H9 (cell line): Measurements from ENCODE around the gene NPRL2. TPM values are rescaled to one million over a fixed set of nuclear protein-coding genes. Genes with fewer than 3 reads are reported as not detected.

Source experiments
- DNase-seq: peaks from one replicate; pipeline ENCODE4 v3.0.0-alpha.2; 2017
- H2AFZ ChIP-seq: one replicate; pipeline ENCODE4 v1.6.1; 2013; ENCODE audit warnings: mild to moderate bottlenecking, low read length, control low read depth, moderate library complexity
- H2AK5ac ChIP-seq: 2 replicates; pipeline ENCODE4 v1.6.1; 2013; ENCODE audit warnings: low read length, control low read depth, mixed read lengths; ENCODE audit not compliant: insufficient read length
- H2BK120ac ChIP-seq: one replicate; pipeline ENCODE4 v1.6.1; 2013; ENCODE audit warnings: low read depth, mild to moderate bottlenecking, low read length, control low read depth, inconsistent platforms; ENCODE audit not compliant: poor library complexity, severe bottlenecking
- H2BK12ac ChIP-seq: 2 replicates; pipeline ENCODE4 v1.6.1; 2013; ENCODE audit warnings: low read length, control low read depth, mixed read lengths, low read depth; ENCODE audit not compliant: insufficient read length
- H2BK15ac ChIP-seq: 2 replicates; pipeline ENCODE4 v1.6.1; 2013; ENCODE audit warnings: low read depth, low read length, control low read depth
- H2BK20ac ChIP-seq: one replicate; pipeline ENCODE4 v1.6.1; 2013; ENCODE audit warnings: low read depth, mild to moderate bottlenecking, low read length, control low read depth, inconsistent platforms; ENCODE audit not compliant: poor library complexity, severe bottlenecking
- H2BK5ac ChIP-seq: 2 replicates; pipeline ENCODE4 v1.6.1; 2013; ENCODE audit warnings: low read length, control low read depth, mixed read lengths; ENCODE audit not compliant: insufficient read length
- H3K14ac ChIP-seq: 2 replicates; pipeline ENCODE4 v1.6.1; 2013; ENCODE audit warnings: low read length, control low read depth; ENCODE audit not compliant: insufficient read depth
- H3K18ac ChIP-seq: 2 replicates; pipeline ENCODE4 v1.6.1; 2013; ENCODE audit warnings: low read depth, mild to moderate bottlenecking, mixed read lengths, low read length, control low read depth; ENCODE audit not compliant: insufficient read length
- H3K23ac ChIP-seq: 2 replicates; pipeline ENCODE4 v1.6.1; 2013; ENCODE audit warnings: low read length, control low read depth, mixed read lengths, low read depth; ENCODE audit not compliant: insufficient read length
- H3K23me2 ChIP-seq: 2 replicates; pipeline ENCODE4 v1.6.1; 2013; ENCODE audit warnings: low read depth, mild to moderate bottlenecking, mixed read lengths, low read length, control low read depth; ENCODE audit not compliant: insufficient read length, poor library complexity, severe bottlenecking
- H3K27ac ChIP-seq: 2 replicates; pipeline ENCODE4 v1.5.1; 2013; ENCODE audit warnings: low read length, control low read depth, mixed read lengths, low read depth; ENCODE audit not compliant: insufficient read length
- H3K27me3 ChIP-seq: 2 replicates; pipeline ENCODE4 v1.6.1; 2013; ENCODE audit warnings: low read length, control low read depth, inconsistent platforms; ENCODE audit not compliant: insufficient read depth
- H3K4ac ChIP-seq: 2 replicates; pipeline ENCODE4 v1.6.1; 2013; ENCODE audit warnings: low read depth, mild to moderate bottlenecking, control low read depth, inconsistent platforms, low read length, moderate library complexity
- H3K4me1 ChIP-seq: 2 replicates; pipeline ENCODE4 v1.6.1; 2013; ENCODE audit warnings: low read length, control low read depth, inconsistent platforms; ENCODE audit not compliant: insufficient read depth
- H3K4me2 ChIP-seq: 2 replicates; pipeline ENCODE4 v1.6.1; 2013; ENCODE audit warnings: low read length, control low read depth, mixed read lengths; ENCODE audit not compliant: insufficient read length, insufficient read depth
- H3K56ac ChIP-seq: 2 replicates; pipeline ENCODE4 v1.6.1; 2013; ENCODE audit warnings: low read depth, mild to moderate bottlenecking, mixed read lengths, low read length, control low read depth; ENCODE audit not compliant: insufficient read length
- H3K79me1 ChIP-seq: 2 replicates; pipeline ENCODE4 v1.6.1; 2013; ENCODE audit warnings: low read depth, mild to moderate bottlenecking, moderate library complexity, low read length, control low read depth, inconsistent platforms; ENCODE audit not compliant: insufficient read depth, poor library complexity, severe bottlenecking
- H3K79me2 ChIP-seq: 2 replicates; pipeline ENCODE4 v1.6.1; 2013; ENCODE audit warnings: low read length, control low read depth, inconsistent platforms; ENCODE audit not compliant: insufficient read depth
- H3K9ac ChIP-seq: 2 replicates; pipeline ENCODE4 v1.6.1; 2013; ENCODE audit warnings: low read length, control low read depth, mixed read lengths; ENCODE audit not compliant: insufficient read length; ENCODE audit errors: extremely low read depth
- H3K9me3 ChIP-seq: one replicate; pipeline ENCODE4 v1.6.1; 2013; ENCODE audit warnings: low read depth, low read length, inconsistent platforms; ENCODE audit not compliant: control insufficient read depth
- H3T11ph ChIP-seq: one replicate; pipeline ENCODE4 v1.6.1; 2013; ENCODE audit warnings: mild to moderate bottlenecking, low read length, control low read depth, inconsistent platforms
- H4K20me1 ChIP-seq: one replicate; pipeline ENCODE4 v1.6.1; 2013; ENCODE audit not compliant: control insufficient read depth, insufficient read length, insufficient read depth
- H4K5ac ChIP-seq: 2 replicates; pipeline ENCODE4 v1.6.1; 2013; ENCODE audit warnings: low read depth, mild to moderate bottlenecking, mixed read lengths, low read length, control low read depth; ENCODE audit not compliant: insufficient read length
- H4K8ac ChIP-seq: replicated peaks from 2 replicates; pipeline ENCODE4 v1.6.1; 2013; ENCODE audit warnings: low read length, control low read depth, mixed read lengths, low read depth; ENCODE audit not compliant: insufficient read length
- H4K91ac ChIP-seq: 2 replicates; pipeline ENCODE4 v1.6.1; 2013; ENCODE audit warnings: low read depth, mild to moderate bottlenecking, moderate library complexity, mixed read lengths, low read length, control low read depth; ENCODE audit not compliant: insufficient read length
- H3K27ac Mint-ChIP-seq, 3 experiments: 2 replicates in 2 of 3; 3 replicates in 1 of 3; pipeline ENCODE4 v1.8.0; 2020 to 2021; ENCODE audit warnings: mixed read lengths in 3 of 3, mild to moderate bottlenecking in 1 of 3, moderate library complexity in 1 of 3
- H3K27me3 Mint-ChIP-seq: 2 replicates; pipeline ENCODE4 v1.8.0; 2021; ENCODE audit warnings: low read depth, mild to moderate bottlenecking, moderate library complexity, mixed read lengths
- H3K36me3 Mint-ChIP-seq, 3 experiments: 2 replicates in 2 of 3; 3 replicates in 1 of 3; pipeline ENCODE4 v1.8.0; 2020 to 2021; ENCODE audit warnings: low read depth in 3 of 3, mixed read lengths in 3 of 3; ENCODE audit not compliant: insufficient read depth in 1 of 3
- H3K4me1 Mint-ChIP-seq, 2 experiments: 2 replicates each; pipeline ENCODE4 v1.8.0; 2020; ENCODE audit warnings: mixed read lengths in 2 of 2
- H3K4me3 Mint-ChIP-seq, 2 experiments: 2 replicates in 1 of 2; 3 replicates in 1 of 2; pipeline ENCODE4 v1.8.0; 2020 to 2021; ENCODE audit warnings: mild to moderate bottlenecking in 2 of 2, mixed read lengths in 2 of 2, moderate library complexity in 1 of 2
- H3K9me3 Mint-ChIP-seq, 2 experiments: 2 replicates in 1 of 2; 3 replicates in 1 of 2; pipeline ENCODE4 v1.8.0; 2020; ENCODE audit warnings: mild to moderate bottlenecking in 2 of 2, mixed read lengths in 2 of 2, moderate library complexity in 1 of 2
- WGBS: extraction: QIAGEN DNeasy Blood & Tissue Kit; methylation state at CpG from one replicate; pipeline ENCODE4 v1.1.7; 2013; ENCODE audit warnings: missing lambda C conversion rate, low lambda C conversion rate, mixed read lengths; ENCODE audit not compliant: insufficient read length; ENCODE audit errors: extremely low coverage; 5-methylcytosine and 5-hydroxymethylcytosine counted together
- total RNA-seq: library from RNA; stranded (reverse); gene quantifications from 2 replicates; pipeline ENCODE4 v1.2.1, GENCODE V29; 2021
- TF ChIP-seq, protein P1 (sequence below): fragments of 200-600 bp; sonication (generic); conservative IDR thresholded peaks from 3 replicates; pipeline ENCODE4 v1.8.0; 2021; ENCODE audit warnings: antibody characterized with exemption, mild to moderate bottlenecking

NPRL2 gene
- total RNA-seq, 1 experiment from 2014 or later, result 23.4 TPM

DNA sequence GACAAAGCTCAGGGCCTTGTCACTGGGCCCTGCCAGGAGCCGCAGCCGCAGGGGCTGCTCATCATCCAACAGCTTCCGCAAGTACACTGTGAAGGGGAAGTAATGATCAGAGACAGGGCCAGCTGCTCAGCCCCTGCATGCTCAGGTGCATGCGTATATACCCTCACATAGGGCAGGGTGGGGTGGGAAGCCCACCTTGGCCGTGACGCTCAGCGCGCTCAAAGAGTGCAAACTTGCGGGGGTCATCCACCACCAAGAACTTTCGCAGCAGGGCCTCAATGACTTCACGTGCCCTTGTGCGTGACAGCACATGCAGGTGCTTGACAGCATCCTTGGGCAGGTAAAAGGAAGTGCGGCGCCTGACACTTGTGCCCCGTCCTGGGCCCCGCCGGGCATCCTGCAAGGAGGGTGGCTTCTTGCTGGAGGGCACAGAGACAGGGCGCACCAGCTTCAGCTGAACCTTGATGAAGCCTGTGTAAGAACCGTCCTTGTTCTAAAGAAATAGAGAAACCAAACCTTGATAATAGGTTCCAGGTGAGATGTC lies 19.1 kb downstream of the NPRL2 start:
- no peaks in the 10 kb centered on the region; the same call in 1 of the 2 replicates for H3K27me3 Mint-ChIP-seq

More for the DNA sequence above, 19.1 kb downstream of the NPRL2 start:
- Histone ChIP-seq H3K27ac (no peak overlapping the region), H2BK5ac (no peak overlapping the region), H4K5ac (no peak overlapping the region), H3K14ac (no peak overlapping the region), H3K9me3 (no peaks in the 10 kb centered on the region), H2BK12ac (no peak overlapping the region), H3K4me2 (no peak overlapping the region), H3K79me2 (peaks cover 9% of the 10 kb centered on the region; the same call in 1 of the 2 replicates), H3K4me1 (no peaks in the 10 kb centered on the region; the same call in 1 of the 2 replicates), H4K91ac (no peak overlapping the region), H2BK15ac (no peak overlapping the region), H3K79me1 (peaks cover 6% of the 10 kb centered on the region), H3K4ac (no peak overlapping the region), H3K56ac (no peak overlapping the region), H2BK20ac (no peak overlapping the region), H2AK5ac (no peak overlapping the region), H4K20me1 (no peaks in the 10 kb centered on the region), H3K27me3 (no peaks in the 10 kb centered on the region), H2BK120ac (no peak overlapping the region), H3T11ph (no peak overlapping the region), H3K9ac (no peak overlapping the region), H3K23me2 (peaks cover 13% of the 10 kb centered on the region), H4K8ac (no peak overlapping the region), H3K23ac (no peak overlapping the region), H3K18ac (no peak overlapping the region), H2AFZ (no peak overlapping the region)
- Mint-ChIP-seq H3K36me3 (peaks cover 13 to 47% (median 45%) of the 10 kb centered on the region in 3 experiments; a peak in 6 of 7 replicates), H3K9me3 (no peaks in the 10 kb centered on the region), H3K4me3 (no peak overlapping the region), H3K4me1 (peaks cover 14 to 29% of the 10 kb centered on the region in 2 experiments), H3K27ac (no peak overlapping the region)
- no CpG with 5 or more reads among the region's 19 CpGs for WGBS
- TF ChIP-seq, protein P1, sequence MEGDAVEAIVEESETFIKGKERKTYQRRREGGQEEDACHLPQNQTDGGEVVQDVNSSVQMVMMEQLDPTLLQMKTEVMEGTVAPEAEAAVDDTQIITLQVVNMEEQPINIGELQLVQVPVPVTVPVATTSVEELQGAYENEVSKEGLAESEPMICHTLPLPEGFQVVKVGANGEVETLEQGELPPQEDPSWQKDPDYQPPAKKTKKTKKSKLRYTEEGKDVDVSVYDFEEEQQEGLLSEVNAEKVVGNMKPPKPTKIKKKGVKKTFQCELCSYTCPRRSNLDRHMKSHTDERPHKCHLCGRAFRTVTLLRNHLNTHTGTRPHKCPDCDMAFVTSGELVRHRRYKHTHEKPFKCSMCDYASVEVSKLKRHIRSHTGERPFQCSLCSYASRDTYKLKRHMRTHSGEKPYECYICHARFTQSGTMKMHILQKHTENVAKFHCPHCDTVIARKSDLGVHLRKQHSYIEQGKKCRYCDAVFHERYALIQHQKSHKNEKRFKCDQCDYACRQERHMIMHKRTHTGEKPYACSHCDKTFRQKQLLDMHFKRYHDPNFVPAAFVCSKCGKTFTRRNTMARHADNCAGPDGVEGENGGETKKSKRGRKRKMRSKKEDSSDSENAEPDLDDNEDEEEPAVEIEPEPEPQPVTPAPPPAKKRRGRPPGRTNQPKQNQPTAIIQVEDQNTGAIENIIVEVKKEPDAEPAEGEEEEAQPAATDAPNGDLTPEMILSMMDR, result no peak
- no peak for DNase-seq
